Measurements from ENCODE around the gene NPEPL1.
"Not testable (repeated sequence)": the region's sequence is repeated elsewhere in the genome, so short reads cannot be mapped to it uniquely, and the experiment has no call there.

The NPEPL1 gene

DNA sequence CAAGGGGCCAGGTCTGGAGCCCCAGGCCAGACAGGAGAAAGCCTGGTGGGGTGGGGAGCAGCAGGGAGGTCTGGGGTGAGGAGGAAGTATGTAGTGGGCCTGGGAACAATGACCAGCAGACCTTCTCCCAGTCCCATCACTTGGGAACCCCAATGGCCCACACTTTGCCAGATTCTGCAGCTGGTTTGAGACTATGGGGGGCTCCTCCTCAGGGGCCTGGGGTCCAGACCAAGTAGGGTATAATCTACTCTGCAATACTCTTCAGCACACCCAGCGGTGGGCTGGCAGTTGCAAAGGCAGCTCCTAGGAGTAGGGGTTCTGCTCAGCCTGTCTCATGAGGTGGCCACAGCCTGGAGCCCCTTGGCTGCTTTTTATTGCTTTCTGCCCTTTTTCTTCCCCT is 52.8 kb downstream of the NPEPL1 start:
- DNase-seq = no peak

DNA sequence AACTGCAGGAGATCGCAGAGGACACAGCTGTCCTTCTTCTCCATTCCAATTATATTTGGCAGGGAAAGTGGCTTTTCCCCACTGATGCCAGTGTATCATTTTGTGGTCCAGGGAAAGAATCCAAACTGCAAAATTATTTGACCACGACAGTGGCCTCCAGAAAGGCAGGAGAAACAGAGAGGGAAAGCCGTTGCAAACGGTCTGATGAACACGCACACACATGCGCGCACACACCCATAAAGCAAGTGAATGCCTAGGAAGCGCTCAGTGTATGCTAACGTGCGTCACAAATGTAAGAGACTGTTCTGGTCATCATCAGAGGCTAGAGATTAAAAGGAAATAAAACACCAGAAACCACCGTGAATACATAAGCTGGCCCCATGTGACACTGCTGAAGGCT is 54.0 kb downstream of the NPEPL1 start:
- no peak for DNase-seq

DNA sequence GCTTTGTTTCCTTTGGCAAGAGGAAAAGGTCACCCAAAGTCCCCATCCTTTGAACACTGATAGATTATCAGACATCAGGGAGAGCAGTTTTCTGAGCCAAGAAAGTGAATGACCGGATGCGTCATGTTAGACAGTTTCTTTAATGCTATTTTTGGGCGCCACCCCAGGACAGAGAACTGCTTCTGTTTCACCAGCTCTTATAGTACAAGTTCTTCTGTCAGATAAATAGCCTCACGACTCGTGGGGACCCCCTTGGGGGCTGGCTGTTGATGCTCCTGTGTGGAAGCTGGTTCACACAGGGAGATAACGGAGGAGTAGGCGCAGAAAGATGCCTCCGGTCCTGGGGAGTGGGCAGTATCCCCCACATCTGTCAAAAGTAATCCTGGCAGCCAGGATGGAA is 54.6 kb downstream of the NPEPL1 start:
- DNase-seq = no peak

DNA sequence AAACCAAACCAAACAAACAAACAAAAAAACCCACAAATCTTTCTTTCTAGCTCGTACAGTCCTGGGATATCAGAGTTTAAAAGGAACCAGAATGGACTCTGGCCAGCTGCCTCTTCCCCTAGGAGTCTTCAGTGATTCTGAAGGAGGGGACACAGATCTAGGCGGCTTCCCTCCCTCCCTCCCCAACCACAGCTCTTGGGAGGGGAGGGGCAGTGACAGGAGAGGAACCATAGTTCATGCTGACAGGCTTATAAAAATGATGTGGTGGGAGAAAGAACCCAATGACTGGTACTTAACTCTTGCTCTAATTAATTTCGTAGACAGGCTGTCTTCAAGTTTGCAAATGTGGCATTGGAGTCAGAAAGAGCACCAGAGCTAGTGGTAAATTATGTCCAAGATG is 56.0 kb downstream of the NPEPL1 start:
- no peak for DNase-seq

DNA sequence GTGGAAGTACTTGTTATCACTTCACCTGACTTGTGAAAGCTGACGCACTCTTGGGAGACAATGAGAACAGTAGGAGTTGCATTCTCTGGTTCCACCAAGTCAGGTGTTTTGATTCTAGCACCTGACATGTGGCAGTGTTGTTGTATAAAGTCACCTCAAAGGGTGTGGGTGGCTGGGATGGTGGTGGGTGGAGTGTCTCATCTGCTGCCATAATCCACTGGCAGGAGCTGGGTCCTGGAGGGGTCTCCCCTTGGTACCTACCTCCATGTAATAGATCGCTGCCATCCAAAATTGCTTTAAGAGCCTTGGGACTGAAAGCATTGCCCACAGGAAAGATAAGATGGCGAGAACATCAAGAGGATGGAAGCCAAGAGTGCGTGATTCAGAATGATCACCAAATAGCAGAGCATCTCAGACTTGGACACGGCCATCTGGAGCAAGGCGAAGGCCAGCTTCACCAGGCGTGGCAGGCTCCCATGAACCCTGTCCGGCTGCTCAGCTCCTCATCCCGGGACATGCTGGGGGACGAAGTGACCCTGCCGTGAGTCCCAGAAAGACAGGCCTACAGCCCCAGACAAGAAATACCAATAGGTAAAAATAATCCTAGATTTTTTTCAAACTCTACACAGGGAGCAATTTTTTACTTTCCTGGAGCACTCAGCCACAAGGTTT is 56.6 kb downstream of the NPEPL1 start:
- DNase-seq = no peak

DNA sequence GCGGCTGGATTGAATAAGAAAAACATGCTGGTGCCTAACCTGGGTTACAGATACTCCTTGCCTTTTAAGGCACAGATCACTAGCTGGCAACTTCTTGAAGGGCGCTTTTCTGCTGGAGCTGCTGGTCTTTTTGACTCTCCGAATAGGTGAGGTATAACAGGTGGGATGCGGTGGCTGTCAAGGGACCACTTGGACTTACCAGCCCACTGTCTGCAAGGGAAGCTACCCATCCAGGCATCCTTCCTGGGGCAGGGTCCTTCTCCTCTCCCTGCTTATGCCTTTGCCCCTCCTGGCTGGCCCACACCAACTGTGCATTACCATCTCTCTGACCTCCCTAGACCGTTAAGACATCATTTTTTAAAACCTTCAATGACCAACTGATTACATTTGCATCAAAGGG is 57.4 kb downstream of the NPEPL1 start:
- no peak for DNase-seq

DNA sequence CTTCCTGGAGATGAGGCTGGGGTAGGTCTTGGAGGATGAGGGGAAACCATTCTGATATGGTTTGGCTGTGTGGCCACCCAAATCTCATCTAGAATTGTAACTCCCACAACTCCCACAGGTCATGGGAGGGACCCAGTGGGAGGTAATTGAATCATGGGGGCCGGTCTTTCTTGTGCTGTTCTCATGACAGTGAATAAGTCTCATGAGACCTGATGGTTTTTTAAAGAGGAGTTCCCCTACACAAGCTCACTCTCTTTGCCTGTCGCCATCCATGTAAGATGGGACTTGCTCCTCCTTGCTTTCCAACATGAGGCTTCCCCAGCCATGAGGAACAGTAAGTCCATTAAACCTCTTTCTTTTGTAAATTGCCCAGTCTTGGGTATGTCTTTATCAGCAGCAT is 58.1 kb downstream of the NPEPL1 start:
- not testable (repeated sequence) for DNase-seq

DNA sequence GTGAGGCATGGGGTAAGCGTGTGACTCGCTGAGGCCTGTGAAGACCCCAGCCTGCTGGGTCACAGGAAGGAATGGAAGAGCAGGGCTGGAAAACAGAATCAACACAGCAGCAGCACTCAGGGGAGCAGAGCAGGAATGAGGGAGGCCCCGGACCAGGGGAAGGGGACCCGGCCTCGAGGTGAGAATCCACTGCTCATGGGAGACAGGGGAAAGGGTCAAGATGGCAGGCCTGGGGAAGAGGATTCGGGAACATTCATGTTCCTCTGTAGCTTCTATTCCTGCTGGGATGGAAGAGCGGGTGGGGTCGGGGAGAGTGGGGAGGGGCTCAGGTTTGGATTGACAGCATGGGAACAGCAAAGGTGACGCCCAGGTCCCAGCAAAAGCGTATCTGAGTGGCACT is 59.4 kb downstream of the NPEPL1 start:
- no peak for DNase-seq

DNA sequence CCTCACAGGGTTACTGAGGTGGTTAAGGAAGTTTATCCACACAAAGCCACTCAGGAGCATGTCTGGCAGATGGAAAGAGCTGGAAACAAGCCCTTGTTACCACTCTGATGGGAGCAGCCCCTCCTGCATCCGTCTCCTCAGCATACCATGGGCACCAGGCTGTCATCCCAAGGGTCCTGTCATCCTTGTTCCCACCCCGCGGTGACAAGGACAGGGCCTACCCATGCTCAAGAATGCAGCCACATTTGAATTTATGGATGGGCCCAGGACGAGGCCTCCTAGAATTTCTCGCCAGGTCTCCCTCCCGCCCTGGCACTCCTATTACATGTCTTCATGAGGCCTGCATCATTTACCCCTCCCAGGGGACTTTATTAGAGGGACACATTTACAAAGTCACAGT is 60.0 kb downstream of the NPEPL1 start:
- DNase-seq = no peak

DNA sequence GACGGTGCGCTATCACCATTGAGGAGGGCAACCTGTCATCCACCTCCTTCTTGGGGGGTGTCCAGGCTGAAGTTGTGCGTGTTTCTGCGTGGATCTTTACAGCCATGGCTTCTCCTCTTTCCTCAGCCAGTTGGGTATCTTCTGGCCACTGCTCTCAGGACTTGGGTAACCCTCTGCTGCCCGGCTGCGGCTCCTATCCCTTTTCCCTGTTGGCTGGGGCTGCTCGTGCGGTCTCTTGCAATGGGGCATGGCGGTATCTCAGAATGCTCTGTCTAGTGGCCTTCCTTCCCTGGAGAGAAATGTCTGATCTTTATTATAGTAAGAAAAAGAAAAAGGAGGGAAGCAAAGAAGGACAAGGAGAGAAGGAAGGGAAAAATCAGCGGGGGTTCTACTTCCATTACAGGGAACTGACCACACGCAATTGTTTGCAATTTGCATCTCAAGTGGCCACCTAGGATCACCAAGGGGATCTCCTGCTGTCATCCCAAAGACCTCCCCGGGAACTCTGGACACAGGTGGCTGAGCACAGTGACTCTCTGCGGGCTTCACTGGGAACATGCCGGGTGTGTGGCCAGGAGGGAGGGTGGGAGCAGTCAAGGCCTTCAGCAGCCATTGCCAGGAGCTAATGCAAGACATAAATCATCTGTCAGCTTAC is 60.8 kb downstream of the NPEPL1 start:
- DNase-seq = no peak

DNA sequence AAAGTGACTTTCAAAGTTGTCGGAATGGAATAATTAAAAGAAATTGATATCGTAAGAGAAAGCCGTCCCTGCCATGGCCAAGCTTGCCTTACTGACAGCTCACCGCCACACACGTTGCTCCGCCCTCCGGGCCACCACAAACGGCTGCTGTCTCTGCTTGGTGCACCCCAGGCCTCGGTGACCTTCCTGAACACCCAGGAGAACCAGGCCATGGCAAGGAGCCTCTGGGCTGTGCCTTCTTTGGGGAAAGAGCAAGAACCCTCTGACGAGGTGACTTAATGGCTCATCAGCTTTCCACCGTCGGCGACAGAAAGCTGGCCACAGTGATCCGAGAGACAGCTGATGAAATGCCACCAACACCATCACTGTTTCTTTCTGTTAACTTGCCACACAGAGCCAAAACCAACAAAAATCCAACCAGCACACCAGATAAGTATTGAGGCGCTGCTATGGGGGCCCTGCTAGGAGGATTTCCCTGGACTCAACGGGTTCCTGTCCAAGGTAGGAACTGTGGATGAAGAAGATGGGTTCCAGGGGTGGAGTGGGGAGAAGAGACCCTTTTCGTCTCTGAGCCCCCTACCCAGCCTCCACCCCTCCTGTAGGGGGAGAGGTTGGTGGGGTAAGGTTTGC is 61.4 kb downstream of the NPEPL1 start:
- no peak for DNase-seq

DNA sequence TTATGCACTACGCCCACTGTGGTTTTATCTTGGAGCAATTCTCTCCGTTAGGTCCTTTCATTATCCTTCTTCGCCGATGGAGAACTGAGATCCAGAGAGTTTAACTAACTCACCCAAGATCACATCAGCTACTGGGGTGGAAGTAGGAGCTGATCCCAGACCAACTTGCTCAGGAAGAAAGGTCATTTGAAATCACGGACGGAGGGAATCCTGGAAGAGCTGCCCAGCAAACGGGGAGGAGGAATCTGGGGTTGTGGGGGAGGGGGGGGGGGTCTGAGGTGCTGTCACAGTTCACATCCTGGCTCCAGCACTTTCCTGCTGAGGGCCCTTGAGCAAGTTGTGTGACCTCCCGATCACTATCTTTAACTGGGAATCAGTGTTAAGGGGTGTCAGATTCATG is 62.0 kb downstream of the NPEPL1 start:
- DNase-seq = no peak

DNA sequence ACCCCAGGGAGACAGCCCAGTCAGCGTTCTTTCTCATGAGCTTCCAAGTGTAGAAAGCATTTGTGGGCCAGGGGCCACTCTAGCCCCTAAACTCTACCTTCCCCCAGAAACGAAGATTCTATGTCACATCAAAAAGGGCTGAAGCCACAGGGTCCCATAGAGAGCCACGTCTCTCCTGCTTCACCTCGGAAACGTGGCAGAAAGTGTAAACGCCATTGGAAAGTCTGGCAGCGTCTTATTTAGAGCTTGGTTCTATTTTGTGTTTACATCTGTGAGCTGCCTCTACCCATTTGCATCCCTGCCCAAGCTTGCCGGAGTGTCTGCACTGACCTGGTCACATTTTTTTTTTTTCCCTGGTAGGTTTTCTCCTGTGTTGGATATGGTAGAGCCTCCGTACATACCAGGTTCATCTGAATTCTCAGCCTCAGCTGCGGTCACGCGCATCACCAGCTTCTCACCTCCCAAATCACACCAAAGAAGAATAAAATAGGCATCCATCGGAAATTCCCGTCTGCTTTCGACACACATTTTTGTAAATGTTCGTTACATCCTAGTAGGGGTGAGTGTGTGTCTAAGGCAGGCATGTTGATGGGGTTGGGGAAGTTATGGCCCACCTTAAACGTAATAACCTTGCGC is 62.6 kb downstream of the NPEPL1 start:
- no peak for DNase-seq

DNA sequence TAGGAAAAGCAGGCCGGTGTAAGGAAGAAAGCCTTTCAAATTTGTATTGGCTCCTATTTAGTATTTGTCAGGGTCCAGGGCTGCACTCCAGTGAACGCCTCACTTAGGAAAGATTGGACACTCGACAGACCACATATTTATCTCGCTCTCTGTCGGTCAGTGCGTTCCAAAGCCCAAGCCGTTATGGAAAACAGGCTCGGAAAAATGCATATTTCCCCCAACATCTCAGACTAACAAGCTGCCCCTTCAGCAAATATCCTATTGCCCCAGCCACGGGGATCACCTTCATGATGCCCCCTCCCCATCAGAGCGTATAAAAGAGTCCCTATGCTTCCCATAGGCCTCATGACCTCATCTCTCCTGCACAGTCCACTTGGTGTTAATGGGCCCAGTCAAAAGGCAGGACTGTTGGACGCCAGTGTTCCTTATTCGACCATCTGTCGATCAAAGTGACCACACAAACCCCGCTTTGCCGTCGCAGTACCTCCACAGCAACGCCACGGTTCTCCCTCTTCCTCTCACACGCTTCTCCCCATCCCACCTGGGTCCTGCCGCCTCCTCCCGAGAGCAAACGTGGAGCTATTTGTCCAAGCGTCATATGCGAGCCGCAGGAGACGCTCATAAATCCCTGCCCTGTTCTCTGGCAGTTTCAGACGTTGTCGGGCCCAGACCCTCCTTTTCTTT is 63.3 kb downstream of the NPEPL1 start:
- DNase-seq = no peak

DNA sequence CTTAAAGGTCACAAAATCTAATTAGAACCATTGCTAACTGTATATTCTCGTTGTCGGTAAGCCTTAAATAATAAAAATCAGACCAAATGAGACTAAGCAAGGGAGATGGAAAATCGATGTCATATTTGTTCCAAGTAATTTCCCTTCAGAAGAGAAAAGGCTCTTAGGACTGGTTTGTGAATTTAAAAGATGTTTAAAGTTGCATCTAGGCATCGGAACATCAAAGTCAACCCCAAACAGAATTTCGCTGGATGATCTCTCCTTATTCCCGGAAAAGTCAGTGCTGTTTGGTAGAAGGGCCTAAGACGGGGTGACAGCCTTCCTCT is 63.8 kb downstream of the NPEPL1 start:
- DNase-seq = no peak

DNA sequence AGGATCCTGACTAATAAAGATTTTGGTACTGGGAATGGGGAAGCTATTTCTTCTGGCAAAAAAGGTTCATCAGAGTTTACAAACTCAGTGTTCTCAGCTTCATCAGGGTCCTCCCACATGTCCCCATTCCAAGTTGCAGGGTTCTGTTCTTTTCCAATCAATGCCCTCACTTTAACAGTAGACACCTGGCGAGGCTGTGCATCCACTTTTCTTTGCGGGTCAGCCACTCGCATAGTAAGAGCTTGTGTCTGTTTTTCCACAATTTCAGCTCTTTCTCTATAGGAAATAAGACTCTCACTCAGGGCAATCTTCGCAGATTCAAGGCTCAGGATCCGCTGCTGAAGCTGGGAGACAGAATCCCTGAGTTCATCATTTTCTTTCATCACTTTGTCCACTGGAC is 65.0 kb downstream of the NPEPL1 start:
- DNase-seq = not testable (repeated sequence)

DNA sequence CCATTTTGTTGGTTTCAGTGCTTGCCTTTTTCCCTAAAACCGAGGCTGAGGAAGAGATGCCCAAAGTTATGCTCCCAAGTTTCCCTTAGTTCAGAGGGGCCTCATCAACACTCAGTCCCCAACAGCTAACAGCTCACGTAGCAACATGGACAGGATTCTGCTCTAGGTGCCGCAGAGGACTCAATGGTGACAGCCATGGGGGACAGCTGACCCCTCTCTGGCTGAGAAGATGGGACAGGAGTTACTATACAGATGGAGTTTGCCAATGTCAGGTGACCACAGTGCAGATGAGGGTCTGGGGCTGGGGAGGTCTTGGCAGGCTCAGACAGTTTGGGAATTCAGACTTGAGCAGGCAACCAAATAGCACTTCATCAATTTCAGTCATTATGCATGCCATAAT is 67.3 kb downstream of the NPEPL1 start:
- DNase-seq = no peak

DNA sequence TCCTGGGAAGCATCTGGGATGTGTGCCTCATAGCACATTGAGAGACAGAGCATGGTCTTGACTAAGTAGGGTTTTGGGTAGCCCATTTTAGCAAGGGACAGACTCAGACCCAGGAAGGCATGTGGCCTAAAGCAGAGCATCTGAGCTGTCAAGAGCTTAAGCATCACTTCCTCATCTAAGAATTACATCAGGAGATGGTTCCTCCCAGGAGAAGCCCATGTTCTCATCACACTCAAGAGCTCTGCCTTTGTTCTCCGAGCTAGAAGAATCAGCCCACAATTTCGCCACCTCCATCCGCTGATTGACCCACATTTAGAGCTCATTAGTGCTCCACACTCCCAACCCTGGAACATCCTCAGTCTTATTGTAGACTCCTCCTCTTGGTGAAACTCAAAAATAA is 68.3 kb downstream of the NPEPL1 start:
- no peak for DNase-seq

DNA sequence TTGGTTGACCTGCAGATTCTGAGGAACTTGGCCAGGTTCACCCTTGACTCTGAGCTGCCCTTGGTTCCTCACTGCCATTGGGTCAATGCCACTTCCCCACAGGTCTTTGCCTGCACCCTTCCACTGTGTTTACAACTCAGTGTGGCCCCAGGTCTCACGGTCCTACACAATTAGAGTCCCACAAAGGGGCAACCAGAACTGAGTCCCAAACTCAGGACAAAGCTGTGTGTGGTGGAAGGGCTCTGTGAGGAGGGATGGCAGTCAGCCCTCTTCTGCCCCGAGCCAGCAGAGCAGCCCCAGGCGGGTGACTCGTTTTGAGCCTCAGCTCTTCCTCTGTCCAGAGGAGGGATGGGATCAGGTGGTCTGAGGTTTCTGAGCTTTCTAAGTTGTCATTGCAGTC is 69.5 kb downstream of the NPEPL1 start:
- no peak for DNase-seq

DNA sequence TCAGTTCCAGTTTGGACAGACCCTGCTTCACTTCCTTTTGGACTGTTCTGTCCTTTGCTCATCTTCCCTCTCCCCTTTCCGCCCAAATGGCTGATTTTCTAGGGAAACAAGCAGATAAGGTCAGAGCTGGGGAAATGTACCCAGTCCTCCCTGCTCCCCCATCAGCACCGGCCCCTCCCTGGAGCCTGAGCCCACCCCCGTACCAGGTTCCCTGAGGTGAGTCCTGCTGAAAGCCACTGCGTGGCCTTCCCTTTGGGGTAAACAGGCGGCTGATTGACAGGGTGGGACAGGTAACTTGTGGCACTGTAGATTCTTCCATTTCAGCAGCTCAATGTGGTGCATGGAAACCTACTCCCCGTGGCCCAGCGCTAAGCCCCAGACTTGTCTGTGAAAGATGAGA is 70.5 kb downstream of the NPEPL1 start:
- DNase-seq = no peak
